ENCODE results near the gene PGBD2.
A peak's percentile ranks its signal among the peaks of the same experiment; 100 is the strongest.
"Not testable (repeated sequence)": the region's sequence is repeated elsewhere in the genome, so short reads cannot be mapped to it uniquely, and the experiment has no call there.

The PGBD2 gene, protein sequence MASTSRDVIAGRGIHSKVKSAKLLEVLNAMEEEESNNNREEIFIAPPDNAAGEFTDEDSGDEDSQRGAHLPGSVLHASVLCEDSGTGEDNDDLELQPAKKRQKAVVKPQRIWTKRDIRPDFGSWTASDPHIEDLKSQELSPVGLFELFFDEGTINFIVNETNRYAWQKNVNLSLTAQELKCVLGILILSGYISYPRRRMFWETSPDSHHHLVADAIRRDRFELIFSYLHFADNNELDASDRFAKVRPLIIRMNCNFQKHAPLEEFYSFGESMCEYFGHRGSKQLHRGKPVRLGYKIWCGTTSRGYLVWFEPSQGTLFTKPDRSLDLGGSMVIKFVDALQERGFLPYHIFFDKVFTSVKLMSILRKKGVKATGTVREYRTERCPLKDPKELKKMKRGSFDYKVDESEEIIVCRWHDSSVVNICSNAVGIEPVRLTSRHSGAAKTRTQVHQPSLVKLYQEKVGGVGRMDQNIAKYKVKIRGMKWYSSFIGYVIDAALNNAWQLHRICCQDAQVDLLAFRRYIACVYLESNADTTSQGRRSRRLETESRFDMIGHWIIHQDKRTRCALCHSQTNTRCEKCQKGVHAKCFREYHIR

DNA sequence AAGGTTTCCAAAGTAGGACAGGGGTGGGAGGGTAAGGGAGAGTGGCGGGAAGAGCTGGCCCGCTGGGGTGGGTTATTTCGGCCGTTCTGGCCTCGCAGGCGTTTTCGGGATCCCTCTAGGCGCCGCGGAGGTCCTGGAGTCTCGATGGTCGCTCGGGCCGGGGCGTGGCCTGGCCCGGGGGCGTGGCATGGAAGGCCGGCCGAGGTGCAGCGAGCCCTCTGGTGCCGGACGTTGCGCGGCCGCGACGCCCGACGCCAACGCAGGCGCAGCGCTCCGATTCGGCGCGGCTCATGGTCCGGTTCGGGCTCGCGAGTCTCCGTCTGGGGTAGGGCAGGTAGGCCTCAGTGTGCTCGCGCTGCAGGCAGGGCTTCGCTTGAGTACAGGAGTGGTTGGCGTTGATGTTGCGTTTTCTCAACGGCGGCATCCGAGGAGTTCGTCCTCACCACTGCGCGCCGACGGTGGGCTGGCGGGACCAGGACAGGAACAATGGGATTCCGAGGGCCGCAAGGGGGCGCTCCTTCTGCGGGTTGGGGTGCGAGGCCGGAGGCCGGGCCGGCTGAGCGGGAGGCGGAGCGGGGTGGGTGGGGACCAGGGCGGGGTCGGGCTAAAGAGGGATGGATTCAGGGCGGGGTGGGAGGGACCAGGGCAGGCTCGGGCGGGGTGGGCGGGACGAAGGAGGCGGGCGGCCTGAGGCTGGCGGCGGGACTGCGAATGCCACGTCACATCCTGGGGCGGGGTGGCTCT is at the start of gene PGBD2:
PGBD2 (plus strand) TSS at position 227 of the 744 bp plus-strand sequence. CDS start 7,628 bp downstream, outside the sequence.
- DNase-seq: peak; percentile 94

DNA sequence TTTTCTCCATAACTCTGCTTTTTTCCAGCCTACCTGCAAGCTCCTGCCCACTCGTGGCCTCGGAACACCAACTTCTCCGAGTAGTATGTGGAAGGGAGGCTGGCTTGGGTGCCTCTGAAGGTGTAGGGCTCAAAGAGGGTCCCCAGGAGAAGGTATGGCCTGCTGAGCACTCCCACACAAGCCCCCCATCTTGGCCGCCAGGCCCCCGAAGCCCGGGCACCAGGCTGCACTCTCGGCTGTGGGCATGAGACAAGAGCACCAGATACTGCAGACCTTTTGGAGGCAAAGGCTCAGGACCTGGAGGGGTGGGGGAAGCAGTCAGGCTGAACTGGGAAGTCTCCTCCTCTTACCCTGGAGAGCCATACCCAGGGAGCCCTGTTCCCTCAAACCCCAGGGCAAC is 48.8 kb upstream of the PGBD2 start:
- no peak for DNase-seq

DNA sequence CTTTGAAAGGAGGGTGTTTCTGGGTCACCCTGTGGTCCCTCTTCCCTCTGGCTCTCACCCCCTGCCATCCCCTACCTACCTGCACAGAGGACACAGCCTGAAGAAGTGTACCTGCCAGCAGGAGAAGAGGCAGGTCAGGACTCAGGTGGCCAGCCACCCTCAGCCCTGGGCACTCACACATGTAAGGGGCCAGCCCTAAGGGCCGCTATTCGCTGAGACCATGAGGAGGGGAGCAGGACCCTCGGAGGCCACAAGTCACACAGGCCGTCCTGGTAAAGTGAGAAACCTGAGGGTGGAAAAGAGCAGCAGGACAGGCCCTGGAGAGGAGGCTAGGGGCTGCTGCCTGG is 48.3 kb upstream of the PGBD2 start:
- no peak for DNase-seq

DNA sequence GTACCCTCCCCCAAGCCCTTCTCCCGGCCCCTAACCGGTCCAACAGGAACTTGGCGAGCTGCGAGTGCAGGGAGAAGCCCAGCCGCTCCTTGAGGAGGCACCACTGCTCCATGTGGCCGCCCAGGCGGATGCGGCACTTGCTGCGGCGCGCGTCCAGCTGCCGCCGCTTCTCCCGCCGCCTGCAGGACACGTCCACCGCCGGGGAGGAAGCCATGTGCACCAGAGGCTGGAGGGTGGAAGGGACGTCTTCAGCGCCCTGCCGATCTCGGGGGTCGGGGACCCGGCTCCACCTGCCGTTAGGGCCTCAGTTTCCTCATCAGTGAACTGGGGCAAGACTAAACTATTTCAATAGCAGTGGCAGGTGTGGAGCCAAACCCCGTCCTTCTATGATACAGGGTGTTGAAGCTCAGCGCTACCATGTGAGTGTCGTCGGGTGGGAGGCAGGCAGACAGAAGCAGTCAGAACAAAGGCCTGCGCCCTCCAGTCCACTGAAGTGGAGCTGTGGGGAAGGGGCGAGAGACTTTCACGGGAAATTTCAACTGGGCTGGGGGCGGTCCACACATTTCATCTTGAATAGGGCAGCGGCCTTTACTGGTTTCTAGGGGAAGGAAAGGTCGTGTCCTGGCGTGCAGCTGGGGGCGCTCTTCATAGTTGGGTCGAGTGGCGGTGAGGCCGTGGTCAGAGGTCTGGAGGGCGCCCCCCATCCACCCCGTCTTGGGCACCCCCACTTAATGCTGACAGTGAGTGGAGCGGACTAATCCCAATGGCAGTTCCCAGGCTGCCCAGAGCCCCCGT is 47.7 kb upstream of the PGBD2 start:
- DNase-seq: peak; percentile 22

DNA sequence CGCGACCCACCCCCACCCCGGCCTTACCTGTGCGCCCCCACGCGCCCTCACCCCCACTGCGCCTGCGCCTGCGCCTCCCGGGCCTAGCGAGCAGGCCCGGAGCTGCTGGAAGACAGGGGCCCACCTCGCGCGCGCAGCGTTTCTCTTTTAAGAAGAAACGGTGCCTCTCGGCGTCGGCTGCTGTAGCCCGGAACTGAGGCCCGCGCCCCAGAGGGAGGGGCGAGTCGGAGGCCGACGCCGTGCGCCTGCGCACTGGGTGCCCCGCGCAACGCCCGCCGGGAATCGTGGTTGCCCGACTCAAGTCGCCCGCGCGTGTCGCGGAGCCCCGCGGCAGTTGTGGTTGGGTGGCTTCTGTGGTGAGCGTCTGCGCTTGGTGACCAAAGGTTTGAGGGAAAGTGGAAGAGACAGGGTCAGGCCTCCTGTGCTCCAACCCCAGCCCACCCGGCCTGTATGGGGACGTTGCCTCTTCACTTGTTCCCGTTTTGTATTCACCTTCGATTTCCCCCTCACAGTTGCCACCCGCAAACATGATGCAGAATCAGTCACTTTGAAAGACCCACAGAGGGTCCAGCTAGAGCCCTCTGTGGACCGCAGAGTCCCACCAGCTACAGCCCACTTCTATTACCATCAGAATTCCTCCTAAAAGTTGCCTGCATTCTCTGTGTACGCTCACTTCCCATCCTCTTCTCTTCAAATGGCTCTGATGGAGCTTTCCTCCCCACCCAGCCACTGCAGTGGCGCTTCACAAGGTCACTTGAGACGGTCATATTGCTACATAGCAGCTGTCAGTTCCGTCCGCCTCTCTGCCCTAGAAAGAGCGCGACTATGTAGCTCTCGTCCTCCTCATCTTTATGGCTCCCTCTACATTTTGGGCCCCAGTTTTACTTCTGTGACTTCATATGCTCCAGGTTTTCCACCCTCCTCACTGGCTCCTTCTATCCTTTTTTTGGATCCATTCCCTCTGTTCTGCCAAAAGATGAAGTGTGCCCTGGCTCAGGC is 46.8 kb upstream of the PGBD2 start, which contains the start of gene ZNF692:
ZNF692 (minus strand) TSS at position 195 of the 999 bp plus-strand sequence. CDS start 776 bp downstream, outside the sequence.
- peak; percentile 98 for DNase-seq

DNA sequence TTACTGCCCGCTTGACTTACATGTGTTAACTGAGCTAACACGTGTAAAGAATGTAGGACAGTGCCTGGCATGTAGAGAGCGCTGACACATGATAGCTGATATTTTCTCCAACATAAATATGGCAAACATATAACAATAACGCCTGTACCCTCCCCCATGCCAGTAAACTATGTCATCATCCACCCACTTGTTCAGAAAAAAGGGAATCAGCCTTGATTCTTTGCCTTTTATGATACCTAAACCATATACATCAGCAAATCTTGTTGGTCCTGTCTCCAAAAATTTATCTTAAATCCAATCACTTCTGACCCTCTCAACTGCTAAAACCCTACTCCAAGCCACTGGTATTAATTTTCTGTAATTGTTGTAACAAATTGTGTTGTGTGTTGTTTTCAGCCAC is 46.0 kb upstream of the PGBD2 start:
- no peak for DNase-seq

DNA sequence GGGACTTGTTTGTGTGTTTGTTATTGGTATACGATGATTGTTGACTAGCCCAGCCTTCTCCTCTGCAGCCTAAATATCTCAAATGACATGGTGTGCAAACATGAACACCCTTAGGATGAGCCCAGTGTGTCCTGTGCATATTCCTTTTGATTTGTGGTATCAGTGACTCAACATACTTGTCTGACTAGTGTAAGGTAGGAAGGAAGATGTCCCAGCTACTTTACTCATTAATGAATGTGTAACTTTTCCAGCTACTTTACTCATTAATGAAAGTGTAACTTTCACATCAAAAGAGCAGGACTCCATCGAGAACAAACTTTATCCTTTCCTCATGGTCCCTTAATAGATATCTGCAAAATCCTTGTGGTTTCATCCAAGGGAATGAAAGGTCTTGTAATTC is 44.4 kb upstream of the PGBD2 start:
- DNase-seq: no peak

DNA sequence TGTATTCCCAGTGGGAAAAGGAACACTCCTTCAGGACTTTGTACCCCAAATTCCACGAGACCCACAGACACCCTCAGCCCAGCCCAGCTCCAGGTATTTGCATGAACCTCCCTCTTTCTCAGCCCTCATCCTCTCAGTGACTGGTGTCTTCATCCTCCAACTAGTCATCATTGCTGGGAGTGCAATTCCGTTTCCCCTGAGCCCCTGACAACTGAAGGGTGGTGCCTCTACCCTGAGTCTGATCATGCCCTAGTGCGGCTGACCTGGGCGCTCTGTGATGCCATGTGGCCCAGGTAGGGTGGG is 43.4 kb upstream of the PGBD2 start:
- no peak for DNase-seq

DNA sequence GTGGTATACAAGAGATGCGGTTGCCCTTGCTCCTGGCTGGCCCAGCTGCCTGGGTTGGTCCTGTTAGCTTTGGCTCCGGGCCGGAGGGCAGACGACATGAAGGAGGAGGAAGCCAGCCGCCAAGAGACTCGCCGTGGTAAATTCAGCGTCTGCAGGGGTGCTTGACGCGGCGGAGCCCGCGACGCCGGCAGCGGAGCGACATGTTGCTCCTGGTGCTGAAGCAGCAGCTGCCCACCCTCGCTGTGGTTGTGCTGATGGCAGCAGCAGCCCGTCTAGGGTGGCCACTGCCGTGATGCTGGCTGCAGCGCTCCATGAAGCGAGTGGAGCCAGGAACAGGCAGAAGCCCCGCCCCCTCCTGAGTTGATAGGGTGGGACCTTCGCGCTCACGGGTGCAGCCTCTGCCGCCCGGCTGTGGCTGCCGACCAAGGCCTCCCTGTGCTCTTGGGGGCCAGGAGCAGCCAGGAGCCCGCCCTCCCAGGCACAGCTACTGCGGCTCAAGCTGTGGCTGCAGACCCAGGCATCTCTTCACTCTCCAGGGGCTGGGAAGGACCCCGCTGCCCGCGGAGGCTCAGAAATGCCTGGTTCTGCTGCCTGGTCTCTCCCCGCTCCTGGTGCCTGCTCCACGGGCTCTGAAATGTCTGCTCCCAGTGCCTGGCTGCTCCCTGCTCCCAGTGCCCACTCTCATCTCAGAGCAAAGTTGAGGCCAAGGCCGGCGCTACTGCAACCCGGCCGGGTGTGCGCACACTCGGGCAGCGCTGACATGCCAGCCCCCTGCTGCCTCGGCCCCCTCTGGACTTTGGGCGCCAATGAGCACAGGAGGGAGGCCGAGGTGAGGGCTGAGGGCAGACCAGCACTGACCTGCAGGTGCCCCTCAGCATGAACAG is 42.8 kb upstream of the PGBD2 start:
- peak; percentile 83 for DNase-seq

DNA sequence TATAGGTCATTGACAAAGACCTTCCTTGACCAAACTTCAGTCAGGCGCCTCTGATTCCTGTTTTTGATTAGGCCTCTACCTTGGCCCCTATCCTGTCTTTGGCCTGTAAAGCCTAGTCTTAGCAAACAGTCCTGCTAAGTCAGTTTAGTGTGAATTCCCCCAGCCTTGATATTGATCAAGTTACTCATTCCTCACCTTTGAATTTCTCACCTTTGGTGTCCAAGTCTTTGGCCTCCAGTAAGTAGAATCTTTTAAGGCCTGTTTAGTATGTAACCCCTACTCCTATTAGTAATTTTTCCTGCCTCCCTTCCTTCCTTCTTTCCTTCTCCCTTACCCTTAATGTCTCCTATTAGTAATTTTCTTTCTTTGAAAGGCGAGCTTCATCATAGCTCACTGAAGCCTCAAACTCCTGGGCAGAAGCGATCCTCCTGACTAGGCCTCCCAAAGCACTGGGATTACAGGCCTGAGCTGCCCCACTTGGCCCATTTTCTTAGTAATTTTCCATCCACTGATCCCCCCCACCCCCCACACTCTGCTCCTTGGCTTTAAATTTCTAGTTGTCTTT is 34.1 kb upstream of the PGBD2 start:
- no peak for DNase-seq

DNA sequence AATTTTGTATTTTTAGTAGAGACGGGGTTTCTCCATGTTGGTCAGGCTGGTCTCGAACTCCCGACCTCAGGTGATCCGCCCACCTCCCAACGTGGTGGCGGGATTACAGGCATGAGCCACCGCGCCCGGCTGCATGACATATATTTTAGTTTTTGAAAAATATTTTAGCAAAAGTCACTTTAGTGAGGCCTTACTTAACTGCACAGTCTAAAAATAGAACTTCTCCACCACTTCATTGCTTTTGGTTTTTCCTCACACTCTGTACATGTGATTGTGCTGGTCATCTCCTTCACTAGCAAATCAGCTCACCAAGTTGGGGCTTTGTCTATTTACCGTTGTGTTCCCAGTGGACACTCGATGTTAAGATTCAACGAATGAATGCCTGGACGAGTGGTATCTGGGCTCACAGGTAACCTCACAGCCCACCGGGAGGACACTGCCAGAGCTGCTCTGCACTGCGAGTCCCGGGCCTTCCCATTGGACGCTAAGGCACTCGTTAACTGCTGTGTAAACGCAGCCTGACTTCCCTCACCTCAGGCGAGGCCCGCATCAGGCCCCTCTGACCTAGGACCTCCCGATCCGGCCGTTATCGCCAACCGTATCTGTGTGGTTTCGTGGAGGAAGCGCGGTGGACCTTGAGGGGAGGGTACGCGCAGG is 33.2 kb upstream of the PGBD2 start:
- peak; percentile 50 for DNase-seq

DNA sequence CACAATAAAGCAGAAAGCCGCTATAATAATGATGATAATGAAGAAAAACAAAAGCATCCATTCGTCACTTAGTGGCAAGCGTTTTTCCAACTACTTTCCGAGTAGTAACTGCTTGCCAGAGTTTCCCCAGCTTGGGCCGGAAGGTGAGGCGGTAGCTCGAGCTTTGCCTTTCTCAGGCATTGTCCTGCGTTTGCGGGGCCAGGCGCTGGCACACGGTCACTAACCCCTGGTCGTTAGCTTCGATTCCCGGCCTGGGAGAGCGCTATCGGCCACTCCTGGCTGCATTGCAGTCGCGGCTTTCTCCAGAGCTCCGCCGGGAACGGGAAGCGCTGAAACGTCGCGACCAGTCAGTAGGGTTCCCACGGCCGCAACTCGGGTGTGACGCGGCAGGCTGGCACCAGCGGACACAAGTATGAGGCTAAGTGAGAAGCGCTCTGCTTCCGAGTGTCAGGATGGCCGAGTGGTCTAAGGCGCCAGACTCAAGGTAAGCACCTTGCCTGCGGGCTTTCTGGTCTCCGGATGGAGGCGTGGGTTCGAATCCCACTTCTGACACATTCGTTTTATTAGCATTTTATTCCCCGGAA is 32.5 kb upstream of the PGBD2 start:
- peak; percentile 94 for DNase-seq

DNA sequence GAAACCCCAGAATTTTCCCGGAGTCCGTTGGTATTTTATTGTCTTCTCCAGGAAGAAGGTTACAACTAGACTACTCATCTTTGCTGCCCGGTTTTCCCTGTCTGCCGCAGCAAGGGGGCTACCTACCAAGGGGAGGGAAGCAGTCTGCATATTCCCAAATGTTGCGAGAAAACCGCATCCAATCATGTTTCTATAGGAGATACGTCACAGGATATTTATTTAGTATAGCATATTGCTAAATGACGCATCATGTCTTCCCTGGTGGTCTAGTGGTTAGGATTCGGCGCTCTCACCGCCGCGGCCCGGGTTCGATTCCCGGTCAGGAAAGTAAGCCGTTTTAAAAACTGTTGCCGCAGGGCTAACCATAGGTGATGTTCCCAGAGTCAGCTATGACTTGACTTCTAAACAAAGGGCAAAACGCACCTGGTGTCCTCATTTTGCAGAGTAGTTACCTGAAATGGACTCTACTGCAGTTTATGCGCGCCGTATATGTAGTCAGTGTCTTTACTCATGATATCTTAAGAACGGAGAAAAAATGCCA is 32.0 kb upstream of the PGBD2 start:
- DNase-seq: peak; percentile 90

DNA sequence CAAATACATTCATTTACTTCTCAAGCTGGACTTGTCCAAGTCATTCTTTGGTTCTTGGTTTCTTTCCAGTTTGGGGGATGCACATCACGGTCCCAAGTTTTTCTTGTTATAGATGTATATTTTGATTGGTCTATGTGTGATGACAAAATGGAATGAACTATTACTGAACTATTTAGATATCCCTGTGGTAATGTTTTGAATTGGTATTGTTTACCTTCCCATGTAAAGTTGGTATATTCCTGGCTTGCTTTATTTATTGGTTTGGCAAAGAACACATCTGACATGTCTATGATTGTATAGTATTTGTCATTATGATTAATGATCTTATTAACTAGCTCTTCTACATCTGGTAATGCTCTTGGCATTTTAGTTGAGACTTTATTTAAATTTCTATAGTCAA is 24.8 kb upstream of the PGBD2 start:
- no peak for DNase-seq

DNA sequence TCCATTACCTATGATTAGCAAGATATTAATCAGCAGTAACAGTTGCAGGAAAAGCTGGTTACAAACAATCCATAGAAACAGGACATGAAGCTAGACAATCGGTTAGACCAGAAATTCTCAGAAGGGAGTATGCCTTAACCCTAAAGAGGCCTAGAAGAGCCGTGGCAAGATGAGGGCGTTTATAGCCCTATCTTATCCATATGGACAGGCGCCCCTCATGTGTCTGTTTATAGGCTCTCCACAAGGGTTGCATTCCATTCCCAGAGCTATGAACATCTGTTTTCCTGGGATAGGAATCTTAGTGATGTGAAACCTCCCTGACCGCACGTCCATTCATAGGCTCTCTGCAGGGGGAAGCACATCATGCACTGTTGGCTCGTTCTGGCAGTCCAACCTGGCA is 23.6 kb upstream of the PGBD2 start:
- not testable (repeated sequence) for DNase-seq

DNA sequence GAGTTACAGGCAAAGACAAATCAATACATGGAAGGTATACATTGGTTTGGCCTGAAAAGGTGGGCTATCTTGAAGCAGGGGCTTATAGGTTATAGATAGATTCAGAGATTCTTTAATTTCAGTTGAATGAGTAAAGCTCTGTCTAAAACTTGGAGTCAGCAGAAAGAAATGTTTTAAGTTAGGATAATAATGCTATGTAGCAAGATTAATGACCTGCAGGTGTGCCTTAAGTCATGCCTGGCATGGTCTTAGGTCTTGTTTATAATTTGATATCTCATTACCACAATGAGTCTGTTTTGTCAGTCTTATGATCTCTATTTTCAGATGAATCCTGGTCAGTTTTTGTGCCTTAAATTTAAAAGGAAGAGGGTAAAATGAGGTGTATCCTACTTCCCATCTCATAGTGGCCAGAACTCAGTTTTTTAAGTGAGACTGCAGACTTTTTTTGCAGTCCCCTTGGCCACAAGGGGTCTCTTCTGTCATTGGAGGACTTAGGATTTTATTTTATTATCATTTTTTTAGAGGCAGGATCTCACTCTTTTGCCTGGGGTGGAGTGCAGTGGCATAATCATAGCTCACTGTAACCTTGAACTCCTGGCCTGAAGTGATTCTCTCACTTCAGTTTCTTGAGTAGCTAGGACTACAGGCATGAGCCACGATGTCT is 21.3 kb upstream of the PGBD2 start:
- DNase-seq: no peak

DNA sequence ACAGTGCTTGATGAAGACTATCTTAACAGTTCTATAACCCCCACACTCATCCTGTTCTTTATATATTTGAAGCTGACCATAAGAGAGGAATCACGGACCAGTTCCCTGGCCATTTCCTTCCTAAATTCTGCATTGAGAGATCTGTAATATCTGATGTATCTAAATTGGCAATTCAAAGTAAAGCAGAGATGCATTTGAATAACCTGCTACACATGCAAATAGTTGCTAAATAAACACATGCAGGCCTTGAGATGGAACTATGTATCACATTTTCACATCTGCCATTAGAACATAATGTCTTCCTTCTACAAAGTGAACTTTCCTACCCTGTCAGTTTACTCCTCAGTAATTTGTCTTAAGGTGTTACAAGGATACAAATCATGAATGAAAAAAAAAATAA is 20.4 kb upstream of the PGBD2 start:
- no peak for DNase-seq

DNA sequence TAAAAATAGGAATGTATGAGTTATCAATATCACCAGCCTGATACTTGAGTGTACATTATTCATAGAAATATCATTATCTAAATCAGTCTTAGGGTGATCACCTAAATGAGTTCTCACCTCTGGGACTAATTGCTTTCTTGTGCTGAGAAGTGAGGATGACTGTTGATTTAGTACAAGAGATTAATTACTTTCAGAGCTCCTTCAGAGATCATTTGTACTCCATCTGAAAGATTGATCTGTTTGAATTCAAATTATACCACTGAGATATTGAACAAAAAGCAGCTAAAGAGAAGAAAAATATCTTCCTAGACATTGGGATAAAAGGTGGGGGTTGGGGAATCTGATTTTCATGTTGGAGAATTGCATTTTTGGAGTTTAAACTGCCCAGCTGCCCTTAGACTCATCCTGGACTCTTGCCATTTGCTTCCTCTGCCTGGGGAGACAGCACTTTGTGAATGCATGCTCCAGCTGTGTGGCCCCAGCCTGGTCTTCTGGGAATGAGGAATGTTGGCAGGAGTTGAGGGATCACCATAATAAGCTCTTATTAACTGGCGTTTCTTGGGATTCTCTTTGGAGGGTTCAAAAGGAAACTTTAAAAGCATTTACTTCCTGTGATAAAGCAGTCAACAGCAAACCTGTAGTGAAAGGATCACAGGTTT is 19.7 kb upstream of the PGBD2 start:
- DNase-seq: no peak

Data from CD4-positive, alpha-beta T cell treated with Interleukin-12 subunit alpha and Interleukin-12 subunit beta, for 1 hour (primary cell).